ENCODE results near the gene SPRY4.
A peak's percentile ranks its signal among the peaks of the same experiment; 100 is the strongest.
"Not testable (repeated sequence)": the region's sequence is repeated elsewhere in the genome, so short reads cannot be mapped to it uniquely, and the experiment has no call there.

SPRY4 gene

DNA sequence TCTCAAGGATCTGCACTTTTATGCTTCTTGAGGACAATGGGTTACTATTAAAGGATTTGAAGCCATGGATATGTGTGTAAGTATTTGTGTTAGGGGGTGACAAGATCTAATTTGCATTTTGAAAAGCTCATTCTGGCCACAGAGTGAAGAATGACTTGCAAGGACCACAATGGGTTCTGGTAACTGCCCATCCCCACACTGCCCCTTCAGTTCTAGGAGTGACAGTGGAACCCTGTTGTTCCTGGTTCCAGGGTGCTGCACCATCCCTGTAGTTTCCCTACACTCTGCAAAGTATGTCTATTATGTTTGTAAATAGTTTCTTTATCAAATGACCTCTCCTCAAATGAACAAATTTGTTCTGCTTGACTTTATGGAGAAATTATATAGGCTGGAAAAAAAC lies 9.7 kb upstream of the SPRY4 start:
- no peak for DNase-seq (ENCODE audit: low read depth in 2 of 2)

DNA sequence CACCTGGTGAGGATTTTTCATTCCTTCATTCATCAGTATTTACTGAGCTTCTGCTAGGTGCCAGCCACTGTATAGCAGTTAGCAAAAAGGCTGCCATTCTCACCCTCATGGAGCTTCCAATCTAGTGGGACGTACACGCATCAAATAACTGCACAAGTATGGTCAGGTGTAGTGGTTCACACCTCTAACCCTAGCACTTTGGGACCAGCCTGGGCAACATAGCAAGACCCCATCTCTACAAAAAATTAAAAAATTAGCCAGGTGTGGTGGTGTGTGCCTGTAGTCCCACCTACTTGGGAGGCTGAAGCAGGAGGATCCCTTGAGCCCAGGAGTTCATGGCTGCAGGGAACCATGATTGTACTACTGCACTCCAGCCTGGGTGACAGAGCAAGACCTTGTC lies 8.9 kb upstream of the SPRY4 start:
- DNase-seq (ENCODE audit: low read depth in 2 of 2), result not testable (repeated sequence)

- no peak for DNase-seq (ENCODE audit: low read depth in 2 of 2)
These were observed 5.6 kb upstream of the SPRY4 start for GRCh38 chr5:142330444-142330843.

- DNase-seq (ENCODE audit: low read depth in 2 of 2), result no peak
These were observed 5.2 kb upstream of the SPRY4 start for GRCh38 chr5:142330026-142330425.

- DNase-seq (ENCODE audit: low read depth in 2 of 2), result peak; percentile 50 to 51
These were observed 2.5 kb upstream of the SPRY4 start for GRCh38 chr5:142327111-142327842.

DNA sequence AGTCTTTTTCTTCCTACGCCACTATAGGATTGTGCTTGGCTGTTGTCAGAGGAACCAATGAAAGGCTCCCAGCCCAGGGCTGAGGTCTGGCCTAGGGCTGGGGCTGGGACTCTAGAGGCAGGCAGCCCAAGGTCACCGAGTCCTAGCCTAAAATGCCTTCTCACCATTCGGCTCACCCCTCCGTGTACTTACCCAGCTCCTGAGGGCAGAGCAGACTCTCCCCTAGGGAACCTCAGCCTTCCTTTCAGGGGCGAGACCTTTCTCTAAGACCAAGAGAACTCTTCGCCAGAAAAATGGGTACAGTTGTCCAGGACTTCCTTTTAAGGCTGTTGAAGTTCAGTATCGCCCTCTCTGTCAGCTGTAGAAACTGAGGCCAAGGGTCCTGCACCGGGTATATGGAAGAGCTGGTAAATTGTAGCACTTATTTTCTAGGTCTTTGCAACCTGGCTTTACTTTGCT lies 1.7 kb upstream of the SPRY4 start:
- DNase-seq (ENCODE audit: low read depth in 2 of 2), result no peak

DNA sequence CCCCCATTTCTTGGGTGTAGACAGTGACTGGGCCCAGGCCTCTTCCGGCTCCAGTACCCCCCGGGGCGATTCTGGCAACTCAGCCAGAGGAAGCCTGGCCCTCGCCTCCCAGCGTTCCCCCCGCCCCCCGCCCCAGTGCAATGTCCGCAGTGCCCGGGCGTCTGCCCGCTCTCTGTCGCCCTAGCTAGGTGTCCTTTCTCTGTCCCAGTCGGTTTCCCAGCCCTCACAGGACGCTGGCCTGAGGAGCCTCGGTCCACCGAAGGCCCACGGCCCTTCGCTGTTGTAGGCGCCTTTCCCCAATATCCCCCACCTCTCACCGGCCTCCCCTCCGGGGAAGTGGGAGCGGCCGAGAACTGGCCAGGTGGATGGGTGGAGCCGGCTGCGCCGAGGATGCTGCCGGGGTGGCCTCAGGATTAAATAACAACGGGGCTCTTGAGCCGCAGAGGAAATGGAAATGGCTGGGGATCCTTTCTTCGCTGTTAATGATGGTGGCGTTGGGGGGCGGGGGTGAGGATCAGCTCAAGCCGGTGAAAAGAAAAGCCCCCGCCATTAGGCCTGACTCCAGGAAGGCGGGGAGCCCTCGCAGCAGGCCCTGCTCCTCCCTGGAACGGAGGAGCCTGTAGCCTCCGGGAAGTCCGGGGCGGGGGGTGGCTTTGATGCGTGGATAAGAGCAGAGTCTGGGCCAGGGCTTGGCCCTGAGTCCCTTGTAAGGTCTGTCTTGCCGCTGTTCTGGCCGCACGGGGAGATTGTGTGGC lies 1.1 kb upstream of the SPRY4 start:
- peak; percentile 44 to 59 for DNase-seq (ENCODE audit: low read depth in 2 of 2)

DNA sequence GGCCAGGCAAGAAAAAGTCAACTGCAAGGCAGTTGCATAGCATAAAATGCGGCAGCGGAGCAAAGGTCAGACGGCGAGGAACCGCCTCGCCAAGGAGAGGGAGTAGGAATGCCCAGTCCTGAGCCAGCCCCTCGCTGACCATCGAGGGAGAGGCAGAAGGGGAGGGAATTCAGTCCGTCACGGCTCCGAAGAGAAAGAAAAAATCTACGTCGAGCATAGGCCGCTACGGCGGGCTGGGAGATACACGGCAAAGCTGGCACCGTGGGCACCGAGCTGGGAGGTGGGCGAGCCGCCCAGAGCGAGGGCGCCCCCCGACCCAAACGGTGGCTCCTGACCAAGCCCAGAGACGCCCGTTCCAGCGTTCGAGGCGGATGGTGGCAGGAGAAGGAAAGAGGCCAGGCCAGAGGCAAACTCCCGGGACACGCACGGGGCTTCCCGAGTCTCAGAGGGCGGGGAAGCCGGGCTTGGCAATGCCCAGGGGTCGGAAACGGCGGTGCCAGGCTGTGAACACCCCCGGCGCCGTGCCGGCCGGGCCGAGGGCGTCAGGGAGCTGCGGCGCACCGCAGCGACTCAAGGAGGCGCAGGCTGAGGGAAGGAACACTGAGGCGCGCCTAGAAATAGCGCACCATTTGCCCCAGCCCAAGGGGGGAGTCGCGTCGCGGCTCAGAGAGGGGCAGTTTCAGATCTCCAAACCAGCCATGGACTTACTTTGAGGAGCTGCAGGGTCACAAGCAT lies 518 bp downstream of the SPRY4 start:
- DNase-seq (ENCODE audit: low read depth in 2 of 2), result peak in 1 of 2 experiments; percentile 29

GRCh38 chr5:142323480-142324135 lies 1.2 kb downstream of the SPRY4 start:
- DNase-seq (ENCODE audit: low read depth in 2 of 2), result no peak

- DNase-seq (ENCODE audit: low read depth in 2 of 2), result peak; percentile 45 to 52
These were observed 1.9 kb downstream of the SPRY4 start for GRCh38 chr5:142322747-142323479.

DNA sequence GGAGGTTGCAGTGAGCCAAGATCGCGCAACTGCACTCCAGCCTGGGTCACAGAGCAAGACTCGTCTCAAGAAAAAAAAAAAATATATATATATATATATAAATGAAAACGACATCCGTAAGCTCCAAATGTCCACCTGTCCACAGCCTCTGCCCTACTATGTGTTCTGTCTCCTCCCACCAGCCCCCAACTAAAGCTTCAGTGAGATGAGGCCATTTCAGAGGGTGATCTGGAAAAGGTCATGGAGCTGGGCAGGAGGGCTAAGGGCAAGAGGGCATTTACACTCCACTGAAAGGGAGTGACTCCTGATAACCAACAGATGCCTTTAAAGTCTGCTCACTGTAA lies 2.4 kb downstream of the SPRY4 start:
- no peak for DNase-seq (ENCODE audit: low read depth in 2 of 2)

DNA sequence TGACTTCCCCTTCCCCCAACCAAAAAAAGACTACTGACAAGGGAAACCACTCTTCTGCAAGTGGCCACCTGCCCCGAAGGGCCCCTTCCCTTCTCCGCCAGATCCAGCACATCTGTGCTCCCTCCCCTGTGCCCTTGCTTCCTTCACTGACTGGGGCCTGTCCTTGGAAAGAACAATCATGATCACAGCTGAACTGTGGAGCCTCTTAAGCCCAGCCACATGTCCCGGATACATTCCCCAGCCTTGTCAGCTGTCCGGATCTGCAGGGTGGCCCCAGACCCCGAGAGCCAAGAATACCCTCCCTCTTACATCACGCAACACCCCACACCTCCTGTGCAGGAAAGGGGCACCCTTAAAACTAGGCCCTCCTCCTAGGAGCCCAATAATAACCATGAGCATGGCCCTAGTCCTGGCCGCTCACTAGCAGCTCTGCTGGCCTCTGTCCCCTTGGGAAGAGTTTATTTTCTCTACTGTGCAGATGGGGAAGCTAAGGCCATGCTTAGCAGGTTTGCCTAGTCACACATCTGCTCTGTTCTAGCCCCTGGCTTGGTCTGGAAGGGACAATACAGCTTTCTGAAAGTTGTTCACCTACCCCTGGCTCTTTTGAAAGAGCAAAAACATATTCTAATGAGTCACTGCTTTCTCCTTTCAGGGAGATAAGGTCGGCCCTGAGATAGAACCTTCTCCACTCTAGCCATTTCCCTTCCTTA lies 3.8 kb downstream of the SPRY4 start:
- no peak for DNase-seq (ENCODE audit: low read depth in 2 of 2)

DNA sequence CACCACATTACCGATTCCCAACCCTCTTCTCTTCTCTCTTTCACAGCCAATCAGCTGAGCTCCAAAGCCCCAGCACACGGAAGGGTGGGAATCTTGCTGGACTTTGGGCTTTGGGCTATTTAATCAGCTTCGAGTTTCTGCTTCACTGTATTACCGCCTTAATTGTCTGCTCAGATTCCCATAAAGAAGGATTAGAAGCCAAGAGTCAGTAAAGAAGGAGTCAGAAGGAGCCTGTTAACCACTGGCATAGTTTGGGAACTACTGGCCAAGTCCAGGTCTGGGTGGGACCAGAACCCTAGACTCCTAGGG lies 4.4 kb downstream of the SPRY4 start:
- no peak for DNase-seq (ENCODE audit: low read depth in 2 of 2)

- no peak for DNase-seq (ENCODE audit: low read depth in 2 of 2)
These were observed 5.0 kb downstream of the SPRY4 start for GRCh38 chr5:142319560-142320429.

- no peak for DNase-seq (ENCODE audit: low read depth in 2 of 2)
These were observed 5.7 kb downstream of the SPRY4 start for GRCh38 chr5:142319105-142319504.

GRCh38 chr5:142317753-142318152 lies 7.1 kb downstream of the SPRY4 start:
- DNase-seq (ENCODE audit: low read depth in 2 of 2), result no peak

DNA sequence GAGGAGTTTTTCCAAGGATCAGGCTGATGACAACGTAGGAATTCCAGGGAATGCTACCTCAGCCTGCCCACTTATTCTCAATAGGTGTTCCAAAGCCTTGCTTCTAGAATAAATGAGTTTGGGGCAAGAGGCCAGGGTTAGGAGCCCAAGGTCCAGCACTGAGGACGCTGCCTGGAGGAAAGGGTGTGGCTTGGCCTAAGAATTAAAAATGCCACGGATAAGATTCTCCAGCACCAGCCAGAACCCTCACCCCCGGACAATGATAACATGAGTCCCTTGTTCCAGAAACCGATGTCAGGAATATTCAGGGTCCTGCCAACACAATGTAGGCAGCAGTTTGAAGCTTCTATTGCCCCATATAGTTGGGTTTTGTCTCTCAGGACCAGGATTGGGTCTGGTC lies 7.6 kb downstream of the SPRY4 start:
- DNase-seq (ENCODE audit: low read depth in 2 of 2), result no peak

- no peak for DNase-seq (ENCODE audit: low read depth in 2 of 2)
These were observed 8.1 kb downstream of the SPRY4 start for GRCh38 chr5:142316681-142317080.

GRCh38 chr5:142316051-142316450 lies 8.8 kb downstream of the SPRY4 start:
- DNase-seq (ENCODE audit: low read depth in 2 of 2), result peak in 1 of 2 experiments; percentile 43

All from fibroblast of skin of left biceps (primary cell).